ENCODE measurements around the gene RRP36.

Gene RRP36

DNA sequence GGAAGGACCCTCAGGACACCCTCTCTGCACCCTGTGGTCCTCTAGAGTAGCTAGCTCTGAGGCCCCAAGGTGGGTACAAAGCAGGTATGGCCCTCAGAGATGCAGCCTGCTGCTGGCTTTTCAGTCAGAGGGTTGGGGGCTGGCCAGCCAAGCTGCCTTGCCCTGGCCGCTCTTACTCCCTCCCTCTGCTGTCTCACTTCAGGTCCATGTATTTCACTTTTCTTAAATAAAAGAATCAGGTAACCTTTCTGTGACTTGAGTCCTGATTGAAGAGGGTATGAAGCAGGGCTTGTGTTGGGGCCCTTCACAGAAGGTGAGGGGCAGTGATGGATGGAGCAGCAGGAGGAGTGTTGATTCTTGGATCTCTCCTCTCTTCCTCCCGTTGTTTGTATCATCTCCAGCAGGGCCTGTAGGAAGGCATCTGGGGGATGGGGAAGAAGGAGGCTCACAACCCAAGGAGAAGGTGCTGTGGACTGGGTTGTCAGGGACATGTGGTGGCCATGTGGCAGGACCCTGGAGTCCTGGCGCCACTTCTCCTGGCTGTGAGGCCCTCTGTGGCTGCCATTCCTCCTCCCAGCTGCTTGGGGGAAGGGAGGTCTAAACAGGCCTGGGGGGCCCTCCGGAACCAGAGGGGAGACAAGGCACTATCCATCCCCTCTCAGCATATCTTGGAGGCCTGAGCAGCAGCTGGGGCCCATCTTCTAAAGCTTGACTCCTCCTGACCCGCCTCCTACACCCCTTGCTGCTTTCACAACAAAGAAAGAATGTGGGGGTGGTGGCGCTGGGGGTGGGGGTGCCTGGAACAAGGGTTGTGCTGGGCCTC lies 53.6 kb downstream of the RRP36 start:
- DNase-seq = no peak

DNA sequence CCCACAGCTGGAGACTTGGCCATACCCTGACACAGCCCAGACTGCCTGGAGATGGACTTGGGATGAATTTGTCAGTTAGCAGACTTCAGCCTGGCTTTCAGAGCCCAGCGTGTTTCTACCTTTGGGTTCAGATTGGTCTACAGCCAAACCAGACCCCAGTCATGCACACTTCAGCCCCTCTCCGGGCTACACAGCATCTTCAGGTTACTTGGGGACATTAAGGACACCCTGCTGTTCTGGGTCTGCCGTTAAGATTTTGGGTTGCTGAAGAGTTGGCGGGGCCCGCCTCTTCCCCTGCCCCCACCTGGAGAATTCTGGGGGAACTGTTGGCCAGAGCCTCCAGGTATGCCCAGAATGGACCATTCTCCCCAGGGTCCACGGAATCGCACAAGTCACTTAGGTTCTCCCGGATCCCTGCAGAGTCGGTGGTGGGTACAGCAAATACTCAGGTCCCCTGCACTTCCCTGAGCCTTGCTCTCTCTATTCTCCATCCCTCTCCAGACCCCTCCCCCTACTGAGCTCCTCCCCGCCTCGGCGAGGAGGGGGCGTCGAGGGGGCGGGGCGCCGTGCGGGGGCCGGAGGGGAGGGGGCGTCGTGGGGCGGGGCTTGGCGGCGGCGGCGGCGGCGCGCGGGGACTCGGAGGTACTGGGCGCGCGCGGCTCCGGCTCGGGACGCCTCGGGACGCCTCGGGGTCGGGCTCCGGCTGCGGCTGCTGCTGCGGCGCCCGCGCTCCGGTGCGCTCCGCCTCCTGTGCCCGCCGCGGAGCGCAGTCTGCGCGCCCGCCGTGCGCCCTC lies 54.4 kb downstream of the RRP36 start, which contains the start of gene PTK7:
Gene PTK7, plus strand, starts transcription at position 645 of the 794 bp plus-strand sequence. CDS start 175 bp downstream, outside the sequence.
- peak; percentile 80 for DNase-seq

DNA sequence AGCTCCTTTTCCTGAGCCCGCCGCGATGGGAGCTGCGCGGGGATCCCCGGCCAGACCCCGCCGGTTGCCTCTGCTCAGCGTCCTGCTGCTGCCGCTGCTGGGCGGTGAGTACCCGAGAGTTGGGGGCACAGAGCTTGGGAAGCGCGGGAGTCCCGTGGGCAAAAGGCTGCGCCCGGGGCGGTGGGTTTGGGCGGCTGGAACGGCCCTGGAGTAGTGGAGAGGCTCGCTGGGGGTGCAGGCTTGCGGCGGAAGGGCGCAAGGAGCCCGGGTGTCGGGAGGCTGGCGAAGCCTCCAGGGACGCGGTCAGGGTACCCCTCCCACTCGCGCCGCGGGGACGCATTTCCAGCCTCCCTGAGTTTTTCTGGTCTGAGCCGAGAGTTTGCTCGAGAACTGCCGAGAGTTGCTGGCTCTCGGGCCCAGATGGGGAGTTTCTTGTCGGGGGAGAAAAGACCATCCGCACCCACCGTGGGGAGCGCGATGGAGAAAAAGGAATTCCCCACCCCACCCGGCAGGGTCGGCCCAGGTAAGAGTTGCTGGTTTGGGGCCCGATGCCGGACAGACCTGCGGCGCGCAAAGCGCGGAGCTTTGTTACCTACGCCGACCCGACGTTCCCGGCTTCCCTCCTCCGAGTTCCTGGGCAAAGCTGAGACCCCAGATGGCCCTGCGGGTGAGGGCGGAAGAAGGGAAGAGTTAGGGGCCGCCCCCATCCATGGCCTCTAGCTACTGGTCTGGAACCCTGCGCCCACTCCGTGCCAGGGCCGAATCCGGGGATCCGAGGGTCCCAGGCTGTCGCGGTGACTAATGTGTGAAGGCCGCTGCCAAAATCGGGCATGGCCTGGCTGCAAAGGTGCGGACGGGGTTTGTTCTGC lies 55.3 kb downstream of the RRP36 start:
- peak; percentile 46 for DNase-seq

DNA sequence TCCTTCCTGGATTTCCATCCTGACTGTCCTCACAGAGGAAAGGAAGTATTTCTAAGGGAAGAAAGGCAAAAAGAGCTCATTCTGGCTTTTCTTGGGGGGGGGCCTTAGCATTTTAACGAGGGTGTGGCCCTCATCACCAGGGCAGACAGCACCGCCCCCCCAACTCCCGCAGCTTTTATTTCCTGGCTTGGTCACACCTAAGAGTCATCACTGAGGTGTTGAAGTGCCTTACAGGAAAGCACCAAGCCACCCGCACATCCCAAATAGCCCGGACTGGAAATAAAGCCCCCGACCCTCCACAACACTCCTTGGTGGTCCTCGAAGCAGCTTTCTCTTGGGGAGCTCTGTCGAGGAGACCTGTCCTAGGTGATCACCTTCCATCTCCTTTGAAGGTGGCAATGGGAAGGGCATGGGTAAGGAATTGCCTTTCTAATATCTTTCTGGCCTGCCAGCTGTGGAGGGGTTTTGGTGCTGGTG lies 55.9 kb downstream of the RRP36 start:
- DNase-seq = no peak

DNA sequence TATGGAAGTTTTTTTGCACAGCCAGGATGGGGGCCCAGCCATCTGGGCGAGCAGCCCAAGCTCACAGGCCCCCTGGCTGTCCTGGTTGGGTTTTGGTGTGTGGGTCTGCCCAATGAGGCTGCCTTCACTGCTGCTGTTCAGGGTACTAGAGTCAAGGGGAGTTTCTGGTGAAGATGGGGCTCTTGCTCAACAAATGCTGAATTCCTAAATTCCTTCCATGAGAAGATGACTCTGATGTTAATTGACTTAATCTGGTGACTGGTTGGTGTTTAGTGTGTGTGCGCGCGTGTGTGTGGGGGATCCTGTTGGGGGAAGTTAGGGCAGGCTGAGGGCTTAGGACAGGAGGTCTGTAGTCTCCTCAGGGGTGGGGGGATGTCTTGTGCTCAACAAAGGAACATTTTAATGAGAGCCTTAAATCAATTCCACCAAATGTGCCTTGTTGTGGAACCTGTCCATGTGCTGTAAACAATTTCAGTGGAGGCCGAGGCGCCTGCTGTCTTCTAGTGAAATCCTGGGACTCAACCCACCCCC lies 56.6 kb downstream of the RRP36 start:
- no peak for DNase-seq

DNA sequence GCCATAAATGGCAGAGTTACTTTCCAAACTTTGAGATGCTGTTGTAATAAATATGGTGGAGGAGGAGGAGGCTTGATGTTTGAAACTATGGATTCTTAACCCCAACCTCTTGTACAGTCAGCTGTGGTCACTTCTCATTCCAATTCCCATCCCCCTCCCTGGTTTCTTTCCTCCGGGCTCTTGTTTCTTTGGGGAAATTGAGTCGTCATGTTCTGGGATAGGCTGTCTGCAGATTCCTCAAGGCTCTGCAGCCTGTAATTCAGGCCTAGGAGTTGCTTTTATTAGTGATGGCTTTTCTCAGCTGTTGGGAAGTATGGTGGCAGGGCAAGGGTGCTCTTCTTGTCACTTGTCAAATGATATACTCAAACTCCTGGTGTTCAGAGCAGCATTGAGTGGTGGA lies 57.3 kb downstream of the RRP36 start:
- DNase-seq = no peak

All from NCI-H2171 treated with DMSO at 0.1 percent for 48 hours (cell line).